ENCODE results near the gene PCAT6. TPM values are rescaled to one million over a fixed set of nuclear protein-coding genes. Genes with fewer than 3 reads are reported as not detected.

Gene PCAT6
- total RNA-seq, 1 experiment from 2014 or later: 0.26 TPM

DNA sequence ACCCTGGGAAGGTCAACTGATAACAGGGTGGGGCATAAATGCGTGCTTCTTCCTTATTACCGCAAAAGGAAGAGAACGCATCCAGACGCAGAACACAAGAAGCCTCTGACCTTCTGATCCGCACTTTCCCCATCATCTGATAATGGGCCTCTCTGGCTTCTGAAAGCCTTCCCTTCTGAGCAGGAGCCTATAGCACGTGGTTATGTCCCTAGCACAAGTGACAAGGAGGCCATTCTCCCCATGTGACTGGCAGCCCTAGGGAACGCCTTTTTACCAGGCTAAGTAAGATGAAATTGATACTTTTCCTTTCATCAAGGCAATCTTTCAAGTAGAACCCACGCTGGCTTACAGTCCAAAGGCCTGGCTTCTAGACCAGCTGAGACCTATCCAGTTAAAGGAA lies 44.0 kb downstream of the PCAT6 start:
- CTCF ChIA-PET: no interaction called here
- Histone ChIP-seq H3K9me2 (replicated peaks; ENCODE audit: low read length) (no peaks in the 10 kb centered on the region), H4K20me1 (ENCODE audit: low read length) (no peaks in the 10 kb centered on the region), H3K27me3 (ENCODE audit: low read length) (no peaks in the 10 kb centered on the region), H3K36me3 (ENCODE audit: low read depth, low read length) (peaks cover 5% of the 10 kb centered on the region; the same call in 1 of the 2 replicates), H3K4me3 (ENCODE audit: low read length) (no peak overlapping the region), H3K79me2 (ENCODE audit: low read length) (0 out of 2 replicates have a peak, but pooled peaks cover 2% of the 10 kb centered on the region), H3K9ac (ENCODE audit: low read length) (no peak overlapping the region), H2AFZ (ENCODE audit: low read length) (no peak overlapping the region), H3K9me3 (ENCODE audit: low read length) (no peaks in the 10 kb centered on the region), H3K27ac (ENCODE audit: low read length) (no peak overlapping the region), H3K4me2 (ENCODE audit: low read length) (no peak overlapping the region), H3F3A (ENCODE audit: low read length, unreplicated experiment) (no peaks in the 10 kb centered on the region), H3K4me1 (ENCODE audit: insufficient read depth, low read length) (no peaks in the 10 kb centered on the region)
- intact Hi-C loops (cut with micrococcal nuclease): loop anchor here (5.0 kb wide), 2 partner anchors 82 to 102 kb away; no protein-coding TSS in a partner anchor
- POLR2A ChIA-PET (ENCODE audit: unreplicated experiment): no interaction called here
- TF ChIP-seq, protein P1, sequence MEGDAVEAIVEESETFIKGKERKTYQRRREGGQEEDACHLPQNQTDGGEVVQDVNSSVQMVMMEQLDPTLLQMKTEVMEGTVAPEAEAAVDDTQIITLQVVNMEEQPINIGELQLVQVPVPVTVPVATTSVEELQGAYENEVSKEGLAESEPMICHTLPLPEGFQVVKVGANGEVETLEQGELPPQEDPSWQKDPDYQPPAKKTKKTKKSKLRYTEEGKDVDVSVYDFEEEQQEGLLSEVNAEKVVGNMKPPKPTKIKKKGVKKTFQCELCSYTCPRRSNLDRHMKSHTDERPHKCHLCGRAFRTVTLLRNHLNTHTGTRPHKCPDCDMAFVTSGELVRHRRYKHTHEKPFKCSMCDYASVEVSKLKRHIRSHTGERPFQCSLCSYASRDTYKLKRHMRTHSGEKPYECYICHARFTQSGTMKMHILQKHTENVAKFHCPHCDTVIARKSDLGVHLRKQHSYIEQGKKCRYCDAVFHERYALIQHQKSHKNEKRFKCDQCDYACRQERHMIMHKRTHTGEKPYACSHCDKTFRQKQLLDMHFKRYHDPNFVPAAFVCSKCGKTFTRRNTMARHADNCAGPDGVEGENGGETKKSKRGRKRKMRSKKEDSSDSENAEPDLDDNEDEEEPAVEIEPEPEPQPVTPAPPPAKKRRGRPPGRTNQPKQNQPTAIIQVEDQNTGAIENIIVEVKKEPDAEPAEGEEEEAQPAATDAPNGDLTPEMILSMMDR (conservative IDR thresholded peaks at IDR 0.05; ENCODE audit: low read depth, low read length): no peak
- no peak for TF ChIP-seq EZH2phosphoT487 (IDR thresholded peaks at IDR 0.05; ENCODE audit: borderline replicate concordance, low read length)
- TF ChIP-seq EZH2 (IDR thresholded peaks at IDR 0.05; ENCODE audit: low read length, unreplicated experiment): no peak
- no TSS peak for BruUV-seq (replicated peaks)
- no peak for DNase-seq
- ATAC-seq: no peak

DNA sequence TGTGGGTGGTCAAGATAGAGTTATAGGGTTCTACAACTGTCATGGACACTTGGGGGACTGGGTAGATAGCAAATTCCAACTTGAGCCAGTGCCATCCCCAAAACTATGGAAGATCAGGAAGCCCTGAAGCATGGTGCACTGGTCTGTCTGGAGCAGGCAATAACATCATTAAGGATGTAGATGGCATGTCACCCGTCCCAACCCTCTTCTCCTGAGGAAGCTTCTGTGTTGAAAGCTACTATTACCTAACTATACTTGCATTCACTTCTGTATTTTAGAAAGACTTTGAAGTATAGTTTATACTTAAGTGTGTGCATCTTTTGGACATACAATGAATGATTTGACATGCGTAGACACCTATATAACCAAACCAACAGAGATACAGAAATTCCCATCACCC lies 45.3 kb downstream of the PCAT6 start:
- TF ChIP-seq EZH2phosphoT487 (IDR thresholded peaks at IDR 0.05; ENCODE audit: borderline replicate concordance, low read length) (no peak), EZH2 (IDR thresholded peaks at IDR 0.05; ENCODE audit: low read length, unreplicated experiment) (no peak)
- TF ChIP-seq, protein P1 (conservative IDR thresholded peaks at IDR 0.05; ENCODE audit: low read depth, low read length): no peak
- DNase-seq (no peak), ATAC-seq (no peak)
- ChIA-PET POLR2A (ENCODE audit: unreplicated experiment) (no interaction called here), CTCF (no interaction called here)
- no peak overlapping the region for H3K4me3 ChIP-seq (ENCODE audit: low read length)
- intact Hi-C loops (cut with micrococcal nuclease): no loop called here
- no peak overlapping the region for H3K4me2 ChIP-seq (ENCODE audit: low read length)
- 0 out of 2 replicates have a peak, but pooled peaks cover 6% of the 10 kb centered on the region for H3K79me2 ChIP-seq (ENCODE audit: low read length)
- H3K9me2 ChIP-seq (replicated peaks; ENCODE audit: low read length): no peaks in the 10 kb centered on the region
- BruUV-seq (replicated peaks): no TSS peak
- H3K36me3 ChIP-seq (ENCODE audit: low read depth, low read length): peaks cover 5% of the 10 kb centered on the region; the same call in 1 of the 2 replicates
- no peak overlapping the region for H3K9ac ChIP-seq (ENCODE audit: low read length)
- H3K9me3 ChIP-seq (ENCODE audit: low read length): no peaks in the 10 kb centered on the region
- no peaks in the 10 kb centered on the region for H3K27me3 ChIP-seq (ENCODE audit: low read length)
- H3F3A ChIP-seq (ENCODE audit: low read length, unreplicated experiment): no peaks in the 10 kb centered on the region
- H3K4me1 ChIP-seq (ENCODE audit: insufficient read depth, low read length): peaks cover 7% of the 10 kb centered on the region; the same call in 1 of the 2 replicates
- H4K20me1 ChIP-seq (ENCODE audit: low read length): no peaks in the 10 kb centered on the region
- no peak overlapping the region for H2AFZ ChIP-seq (ENCODE audit: low read length)
- no peak overlapping the region for H3K27ac ChIP-seq (ENCODE audit: low read length)

DNA sequence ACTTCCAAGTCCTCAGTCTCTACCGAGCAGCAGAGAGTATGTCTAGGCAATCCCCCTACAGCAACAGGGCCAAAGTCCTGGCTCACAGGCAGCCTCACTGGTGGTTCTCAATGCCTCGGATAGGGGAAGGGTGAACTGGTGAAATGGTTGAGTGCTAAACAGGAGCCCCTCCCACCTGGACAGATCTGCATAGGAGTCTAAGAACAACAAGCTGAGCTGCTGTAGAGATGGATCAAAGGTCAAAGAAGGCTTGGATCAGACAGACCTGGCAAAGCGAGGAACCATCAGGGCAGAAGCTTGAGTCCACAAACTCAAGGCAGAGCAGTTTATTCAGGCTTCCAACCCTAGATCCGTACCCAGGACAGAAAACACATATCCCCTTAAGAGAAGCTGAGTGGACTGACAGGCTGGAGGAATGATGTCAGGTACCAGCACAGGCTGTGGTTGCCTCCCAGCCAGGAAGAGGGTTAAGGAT lies 46.4 kb downstream of the PCAT6 start:
- no peaks in the 10 kb centered on the region for H4K20me1 ChIP-seq (ENCODE audit: low read length)
- H3K36me3 ChIP-seq (ENCODE audit: low read depth, low read length): peaks cover 5% of the 10 kb centered on the region; the same call in 1 of the 2 replicates
- no peak overlapping the region for H3K4me2 ChIP-seq (ENCODE audit: low read length)
- 0 out of 2 replicates have a peak, but pooled peaks cover 6% of the 10 kb centered on the region for H3K79me2 ChIP-seq (ENCODE audit: low read length)
- no peaks in the 10 kb centered on the region for H3F3A ChIP-seq (ENCODE audit: low read length, unreplicated experiment)
- POLR2A ChIA-PET (ENCODE audit: unreplicated experiment): no interaction called here
- H3K9me3 ChIP-seq (ENCODE audit: low read length): no peaks in the 10 kb centered on the region
- ATAC-seq (no peak), DNase-seq (no peak)
- no peaks in the 10 kb centered on the region for H3K27me3 ChIP-seq (ENCODE audit: low read length)
- CTCF ChIA-PET: no interaction called here
- no peaks in the 10 kb centered on the region for H3K9me2 ChIP-seq (replicated peaks; ENCODE audit: low read length)
- BruUV-seq (replicated peaks): no TSS peak
- intact Hi-C loops (cut with micrococcal nuclease): no loop called here
- H3K4me1 ChIP-seq (ENCODE audit: insufficient read depth, low read length): peaks cover 11% of the 10 kb centered on the region; the same call in 1 of the 2 replicates
- no peak overlapping the region for H2AFZ ChIP-seq (ENCODE audit: low read length)
- H3K9ac ChIP-seq (ENCODE audit: low read length): no peak overlapping the region
- no peak overlapping the region for H3K4me3 ChIP-seq (ENCODE audit: low read length)
- no peak overlapping the region for H3K27ac ChIP-seq (ENCODE audit: low read length)
- TF ChIP-seq, protein P1 (conservative IDR thresholded peaks at IDR 0.05; ENCODE audit: low read depth, low read length): no peak
- TF ChIP-seq EZH2 (IDR thresholded peaks at IDR 0.05; ENCODE audit: low read length, unreplicated experiment): no peak
- no peak for TF ChIP-seq EZH2phosphoT487 (IDR thresholded peaks at IDR 0.05; ENCODE audit: borderline replicate concordance, low read length)

Measured in PC-3 (cell line).